GM12801 (cell line): Measurements from ENCODE around the gene GORASP2.

Experiments
- CTCF ChIP-seq: IDR thresholded peaks from one replicate; pipeline ENCODE4 v1.5.1; 2011; ENCODE audit warnings: control low read depth; ENCODE audit not compliant: insufficient read length; ENCODE audit errors: extremely low read depth

The GORASP2 gene

GRCh38 chr2:170975127-170975942 is 46.3 kb downstream of the GORASP2 start:
- TF ChIP-seq CTCF = no peak

GRCh38 chr2:170975943-170976270 is 46.9 kb downstream of the GORASP2 start:
- TF ChIP-seq CTCF = no peak

GRCh38 chr2:170984079-170984478 is 55.0 kb downstream of the GORASP2 start:
- no peak for TF ChIP-seq CTCF

- TF ChIP-seq CTCF = no peak
Observed at GRCh38 chr2:170985407-170985806, 56.4 kb downstream of the GORASP2 start.

- no peak for TF ChIP-seq CTCF
Observed at GRCh38 chr2:170986566-170987258, 57.7 kb downstream of the GORASP2 start.

GRCh38 chr2:170991398-170992182 is 62.5 kb downstream of the GORASP2 start:
- TF ChIP-seq CTCF = no peak

GRCh38 chr2:170996316-170996715 is 67.3 kb downstream of the GORASP2 start:
- no peak for TF ChIP-seq CTCF
